GM13976 (cell line): Measurements from ENCODE around the gene PYY.

ENCODE experiments used
- DNase-seq: peaks from one replicate; pipeline ENCODE4 v3.0.0; 2012; ENCODE audit warnings: low spot score
- CTCF ChIP-seq: IDR thresholded peaks from 2 replicates; pipeline ENCODE4 v1.5.1; 2012; ENCODE audit warnings: borderline replicate concordance, mild to moderate bottlenecking; ENCODE audit not compliant: insufficient read depth; ENCODE audit errors: extremely low read depth, missing control alignments, control extremely low read depth
- in situ Hi-C: fragments of 300-500 bp; cut with MboI; formaldehyde crosslinking; loops from one replicate; pipeline ENCODE4 v1.12.0; 2022; ENCODE audit warnings: low sequenced_read_pairs, mixed read lengths, inconsistent platforms; ENCODE audit not compliant: unreplicated experiment

Gene PYY

GRCh38 chr17:43911904-43912303, 41.8 kb downstream of the PYY start:
- no peak for TF ChIP-seq CTCF
- no peak for DNase-seq
- in situ Hi-C loops: no loop called here

GRCh38 chr17:43909537-43910231, 44.1 kb downstream of the PYY start:
- in situ Hi-C loops: no loop called here
- no peak for TF ChIP-seq CTCF
- DNase-seq: no peak

GRCh38 chr17:43907998-43908721, 45.6 kb downstream of the PYY start:
- DNase-seq: no peak
- in situ Hi-C loops: no loop called here
- TF ChIP-seq CTCF: no peak

- in situ Hi-C loops: no loop called here
- no peak for TF ChIP-seq CTCF
- peak; percentile 67 for DNase-seq
Measured at GRCh38 chr17:43907425-43907981, 46.2 kb downstream of the PYY start, which contains the start of gene MPP2. MPP2 (minus strand) TSS chr17:43907536; CDS start chr17:43904460, 3,076 bp downstream.

GRCh38 chr17:43906951-43907424, 46.8 kb downstream of the PYY start:
- in situ Hi-C loops: no loop called here
- TF ChIP-seq CTCF: no peak

GRCh38 chr17:43905985-43906852, 47.5 kb downstream of the PYY start:
- in situ Hi-C loops: no loop called here
- DNase-seq: no peak
- no peak for TF ChIP-seq CTCF

More at GRCh38 chr17:43906951-43907424, 46.8 kb downstream of the PYY start:
- no peak for DNase-seq
